Right forelimb (tissue), 1 donor: ENCODE data around the gene RBMS3.

Experiments
- DNase-seq: peaks from one replicate; pipeline ENCODE4 v3.0.0-alpha.2; 2018

Gene RBMS3

DNA sequence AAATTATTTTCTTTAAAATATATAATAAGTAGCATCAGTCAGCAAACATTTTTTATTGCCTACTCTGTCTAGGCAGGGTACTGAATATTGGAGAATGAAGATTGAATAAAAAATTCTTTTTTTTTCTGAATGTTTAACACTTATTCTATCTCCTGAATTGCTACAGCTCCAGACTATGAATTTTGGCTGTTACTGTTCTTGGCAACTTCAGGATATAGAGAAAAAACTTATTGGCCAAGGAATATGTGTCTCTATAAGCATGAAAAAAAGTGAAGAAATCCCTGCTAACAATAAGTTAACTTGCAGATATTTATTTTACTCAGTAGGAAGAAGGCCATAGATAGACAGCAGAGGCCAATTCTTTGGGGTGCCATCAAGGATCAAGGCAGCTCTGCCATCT, 309.6 kb downstream of the RBMS3 start:
- DNase-seq, result no peak

DNA sequence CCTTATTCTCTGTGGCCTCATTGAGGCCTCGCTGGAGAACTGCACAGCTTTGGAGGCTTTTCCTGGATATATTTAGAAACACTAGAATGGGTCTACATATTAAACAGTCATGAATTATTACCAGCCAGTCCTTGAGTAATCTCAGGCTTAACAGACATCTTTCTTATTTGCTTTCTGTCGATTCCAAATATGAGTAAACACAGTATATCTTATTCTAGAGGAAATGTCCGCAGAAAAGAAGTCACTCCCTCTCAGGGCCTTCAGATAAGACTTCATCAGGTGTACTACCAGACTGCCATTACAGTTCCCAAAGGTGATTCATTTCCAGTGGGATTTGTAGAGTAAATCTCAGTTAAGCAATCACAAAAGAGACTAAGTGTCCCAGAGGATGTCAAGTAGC, 310.7 kb downstream of the RBMS3 start:
- no peak for DNase-seq

DNA sequence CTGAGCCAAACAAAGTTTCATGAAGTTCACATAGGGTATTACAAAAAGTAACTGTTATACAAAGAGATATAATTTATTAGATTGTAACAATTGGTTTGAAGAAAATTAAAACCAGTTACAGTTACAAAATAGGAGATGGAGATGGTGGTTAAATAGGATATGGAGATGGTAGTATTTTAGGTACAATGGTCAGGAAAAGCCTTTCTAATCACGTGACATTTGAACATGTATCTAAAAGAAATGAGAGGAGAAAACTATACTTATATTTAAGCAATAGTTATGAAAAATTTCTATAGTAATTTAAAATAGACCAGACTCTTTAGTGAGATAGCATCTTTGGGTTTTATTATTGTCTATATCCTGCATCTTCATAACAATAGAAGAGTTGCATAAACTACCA, 312.9 kb downstream of the RBMS3 start:
- DNase-seq, result no peak

DNA sequence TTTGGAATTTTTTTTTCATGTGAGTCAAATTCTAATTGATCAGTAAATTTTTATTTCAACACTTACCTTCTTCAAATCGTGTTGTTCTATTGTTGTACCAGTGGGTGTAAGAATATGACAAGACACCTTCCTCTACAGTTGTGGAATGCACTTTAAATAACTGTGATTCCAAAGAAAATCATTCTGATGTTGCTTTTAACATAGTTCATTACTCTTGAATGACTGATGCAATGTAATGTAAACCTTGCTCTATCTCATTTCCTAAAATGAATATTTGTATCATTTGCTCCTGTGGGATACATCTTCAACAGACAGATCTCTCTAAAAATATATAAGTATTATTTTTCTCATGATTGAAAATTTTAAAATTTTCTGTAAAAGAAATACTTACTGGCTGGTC, 313.4 kb downstream of the RBMS3 start:
- DNase-seq, result no peak

DNA sequence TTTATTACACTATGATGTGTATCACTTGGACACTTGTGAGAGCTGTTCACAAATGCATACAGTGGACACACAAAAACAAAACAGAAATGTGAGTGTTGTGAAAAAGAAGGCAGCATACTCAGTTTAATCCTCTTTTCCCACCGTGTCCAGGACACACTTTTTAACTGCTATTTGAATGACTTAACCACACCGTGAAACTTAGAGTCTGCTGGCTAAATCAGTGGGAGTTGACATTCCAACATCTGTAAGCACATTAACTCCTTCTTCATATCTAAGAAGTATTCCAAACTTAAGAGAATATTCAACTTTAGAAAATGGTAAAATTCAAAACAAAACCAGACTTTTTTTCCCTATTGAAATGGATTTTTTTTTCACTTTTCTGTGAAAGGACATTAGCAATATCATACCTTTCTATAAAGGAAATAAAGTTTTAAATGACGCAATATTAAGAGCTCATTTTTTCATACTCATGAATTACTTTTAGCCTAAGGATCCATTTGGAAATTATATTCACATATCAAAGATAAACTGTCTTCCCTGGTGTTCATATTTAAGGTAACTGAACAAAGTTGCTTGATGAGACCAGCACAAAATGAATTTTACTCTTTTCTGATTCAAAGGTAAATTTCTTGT, 316.6 kb downstream of the RBMS3 start:
- no peak for DNase-seq

DNA sequence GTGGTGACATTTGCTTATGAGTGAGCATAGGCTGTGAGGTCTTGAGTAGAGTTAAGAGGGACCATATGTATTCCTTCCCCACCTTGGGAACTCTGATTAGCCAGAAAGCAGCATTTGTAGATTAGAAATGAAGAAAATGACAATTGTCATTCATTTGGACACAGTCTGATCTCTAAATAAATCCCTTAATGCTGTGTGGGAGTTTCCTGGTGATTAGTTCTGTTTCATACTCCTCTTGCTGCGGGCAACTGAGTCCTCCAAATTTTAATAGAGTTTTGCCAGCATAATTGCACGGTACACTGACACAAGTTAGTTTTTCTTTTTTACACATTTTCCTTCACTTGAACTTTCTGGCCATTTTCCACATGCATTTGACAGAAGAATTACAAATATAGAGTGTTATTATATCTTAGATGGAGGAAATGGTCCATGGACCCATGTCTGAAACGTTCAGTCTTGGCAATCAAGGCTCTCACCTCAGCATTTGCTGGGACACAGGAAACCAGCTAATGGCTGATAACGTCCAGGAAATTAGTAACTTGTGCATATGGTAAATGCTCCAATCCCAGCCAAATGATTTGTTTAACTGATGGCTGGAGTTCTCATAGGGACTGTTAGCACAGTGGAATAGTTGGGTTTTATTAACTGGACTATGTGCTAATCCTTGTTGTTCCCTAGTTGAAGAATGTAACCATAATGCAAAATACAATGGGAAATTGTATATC, 321.2 kb downstream of the RBMS3 start:
- no peak for DNase-seq

DNA sequence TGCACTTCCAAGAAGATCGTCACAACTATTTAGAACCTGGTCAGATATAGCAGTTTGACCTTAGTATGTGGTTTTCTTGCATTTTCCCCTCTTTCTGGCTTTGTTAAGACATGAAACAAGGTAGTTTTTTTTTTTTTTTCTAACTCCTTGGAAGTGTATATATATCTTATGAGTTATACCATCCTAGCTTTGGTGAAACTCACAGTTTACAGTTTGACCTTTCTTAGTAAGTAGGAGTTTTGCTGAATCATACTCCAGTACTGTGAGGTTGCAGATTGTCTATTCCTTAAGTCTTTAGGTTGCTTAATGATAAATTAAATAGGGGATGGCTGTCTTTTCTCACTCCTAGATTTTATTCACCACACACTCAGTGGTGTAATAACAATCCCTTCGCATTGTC, 325.0 kb downstream of the RBMS3 start:
- no peak for DNase-seq

DNA sequence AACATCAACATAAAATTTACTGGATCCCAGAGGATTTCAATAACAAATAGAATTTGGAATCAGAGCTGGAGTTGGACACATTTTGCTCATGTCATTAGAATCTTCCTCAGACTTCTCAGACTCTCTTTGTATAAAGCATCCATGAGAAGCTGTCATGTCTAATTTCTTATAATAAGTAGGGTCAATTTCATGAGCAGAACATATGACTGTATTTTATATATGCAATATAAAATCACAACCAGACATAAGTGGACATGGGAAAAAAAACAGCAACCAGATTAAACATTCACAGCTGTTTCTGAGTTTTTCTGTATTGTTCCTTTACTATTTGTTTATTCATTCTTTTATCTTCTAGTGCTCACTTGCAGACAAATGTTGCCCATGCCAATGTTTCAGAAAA, 325.5 kb downstream of the RBMS3 start:
- no peak for DNase-seq

DNA sequence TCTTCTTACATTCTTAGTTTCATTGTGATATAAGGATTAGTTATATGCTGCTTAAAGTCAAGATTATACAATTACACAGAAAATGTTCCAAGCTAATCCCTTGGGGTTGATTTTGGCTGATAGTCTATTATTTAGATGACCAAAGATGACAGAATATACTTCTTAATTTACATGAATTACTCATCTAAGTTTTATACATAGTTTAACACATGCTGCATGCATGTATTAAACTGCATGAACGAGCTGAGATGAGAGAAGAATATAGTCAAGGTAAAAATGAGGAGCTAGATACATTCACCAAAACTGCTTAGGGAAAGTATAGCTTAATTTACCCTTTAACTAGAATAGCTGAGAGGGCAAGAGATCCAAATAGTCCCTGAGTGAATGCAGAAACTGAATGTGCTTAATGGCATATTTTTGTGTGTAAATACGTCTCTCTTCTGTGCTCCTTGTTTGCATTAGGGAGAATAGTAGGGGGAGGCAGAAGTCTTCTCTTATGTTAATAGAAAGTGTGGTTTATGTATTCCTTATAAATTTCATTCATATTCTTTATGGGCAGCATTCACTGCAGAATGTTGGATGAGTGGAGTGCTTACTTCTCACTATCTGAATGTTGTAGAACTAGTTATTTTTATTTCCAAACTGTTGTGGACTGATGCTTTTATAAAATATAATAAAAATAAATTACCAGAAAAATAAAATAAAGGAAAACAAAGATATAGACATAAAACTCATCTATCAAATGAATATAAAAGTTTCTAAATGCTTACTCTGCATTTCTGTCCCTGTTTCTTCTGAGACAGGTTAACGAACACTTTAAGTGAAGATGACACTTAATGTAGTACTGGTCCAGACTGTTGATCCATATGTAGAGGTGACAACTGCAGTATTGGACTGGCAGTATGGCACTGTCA, 327.8 kb downstream of the RBMS3 start:
- DNase-seq, result no peak

DNA sequence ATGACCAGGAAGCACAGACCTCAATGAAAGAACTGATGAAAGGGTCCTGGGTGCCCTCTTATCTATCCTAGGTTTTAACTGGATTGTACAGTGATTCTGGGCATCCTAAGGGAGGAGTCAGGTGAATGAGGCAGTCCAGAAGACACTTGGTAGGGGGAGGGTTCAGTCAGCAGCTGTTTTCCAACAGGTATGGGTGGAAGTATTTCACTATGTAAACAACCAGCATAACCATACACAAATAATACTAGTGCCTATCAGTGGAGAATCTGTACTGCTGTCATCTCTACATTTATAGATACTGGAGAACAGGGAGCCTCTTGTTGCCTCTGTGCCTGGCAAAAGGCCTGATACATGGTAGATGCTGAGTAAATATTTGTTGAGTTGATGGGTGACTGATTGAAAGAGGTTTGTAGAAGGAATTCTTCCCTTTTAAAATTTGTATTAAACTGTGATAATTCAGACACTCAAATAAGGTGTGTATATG, 328.5 kb downstream of the RBMS3 start:
- DNase-seq, result no peak

DNA sequence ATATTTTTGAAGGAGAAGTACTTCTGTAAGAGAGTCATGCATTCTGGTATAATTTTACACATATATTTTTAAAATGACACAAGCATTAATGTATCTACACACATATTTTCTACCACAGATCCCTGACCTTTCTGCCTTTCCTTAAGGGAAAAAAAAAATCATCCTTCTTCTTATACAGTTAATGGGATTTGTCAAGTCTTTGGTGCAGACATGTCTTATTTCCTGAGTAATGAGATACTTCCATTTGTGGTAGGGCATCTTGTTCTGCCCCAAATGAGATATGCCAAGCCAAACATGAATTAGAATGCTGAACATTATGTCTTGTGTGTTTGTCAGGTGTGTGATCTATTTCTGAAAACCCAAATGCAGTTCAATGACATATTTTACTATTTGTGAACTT, 329.9 kb downstream of the RBMS3 start:
- DNase-seq, result no peak

DNA sequence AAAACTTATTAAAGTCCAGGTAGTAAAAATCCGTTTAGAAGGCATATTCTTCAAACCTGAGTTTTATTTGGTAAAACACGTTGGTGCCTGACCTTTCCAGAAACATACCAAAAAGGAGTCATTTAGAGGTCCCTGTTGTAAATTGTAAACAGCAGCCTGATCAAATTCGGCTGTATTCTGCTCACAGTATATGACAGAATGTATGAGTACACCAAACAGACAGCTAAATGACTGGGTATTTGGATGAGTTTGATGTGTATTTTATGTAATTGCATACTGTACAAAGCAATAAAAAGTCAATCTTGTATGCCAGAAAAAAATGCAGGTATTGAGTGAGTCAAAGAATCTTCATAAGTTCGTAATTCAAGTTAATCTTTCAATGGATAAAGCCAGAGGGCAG, 330.4 kb downstream of the RBMS3 start:
- no peak for DNase-seq

DNA sequence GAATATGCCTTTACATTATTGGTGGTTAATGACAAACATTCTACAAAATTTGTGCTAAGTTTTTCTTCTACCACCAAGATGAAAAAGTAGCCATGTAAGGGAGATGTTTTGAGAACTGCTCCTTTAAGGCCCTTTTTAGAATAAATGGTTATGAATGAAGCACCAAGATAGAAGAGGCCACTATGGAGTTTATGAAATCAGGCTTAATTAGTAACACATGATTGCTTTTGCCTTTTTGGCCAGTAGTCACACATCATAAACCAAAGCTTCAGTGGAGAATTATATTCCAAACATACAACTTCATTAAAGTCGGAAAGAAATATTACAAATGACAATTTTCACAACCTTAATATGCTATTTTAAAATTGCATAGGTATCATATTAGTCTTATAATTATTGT, 331.7 kb downstream of the RBMS3 start:
- DNase-seq, result no peak

DNA sequence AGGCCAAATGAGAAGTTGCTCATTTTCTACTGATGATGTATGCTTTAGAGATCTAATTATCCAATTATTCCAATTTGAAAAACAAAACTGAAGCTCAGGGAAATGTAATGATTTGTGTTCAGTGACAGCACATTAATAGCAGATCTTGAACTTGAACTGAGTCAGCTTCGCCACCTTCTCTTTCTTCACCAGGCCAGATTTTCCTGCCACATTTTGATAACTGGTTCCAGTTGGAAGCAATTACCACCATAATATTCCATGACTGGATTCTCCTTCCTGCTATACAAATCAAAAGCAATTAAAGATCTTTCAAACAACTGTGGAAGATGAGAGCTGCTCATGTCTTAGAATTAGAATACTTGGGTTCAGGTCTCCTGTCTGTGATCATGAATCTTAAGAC, 334.1 kb downstream of the RBMS3 start:
- DNase-seq, result no peak

DNA sequence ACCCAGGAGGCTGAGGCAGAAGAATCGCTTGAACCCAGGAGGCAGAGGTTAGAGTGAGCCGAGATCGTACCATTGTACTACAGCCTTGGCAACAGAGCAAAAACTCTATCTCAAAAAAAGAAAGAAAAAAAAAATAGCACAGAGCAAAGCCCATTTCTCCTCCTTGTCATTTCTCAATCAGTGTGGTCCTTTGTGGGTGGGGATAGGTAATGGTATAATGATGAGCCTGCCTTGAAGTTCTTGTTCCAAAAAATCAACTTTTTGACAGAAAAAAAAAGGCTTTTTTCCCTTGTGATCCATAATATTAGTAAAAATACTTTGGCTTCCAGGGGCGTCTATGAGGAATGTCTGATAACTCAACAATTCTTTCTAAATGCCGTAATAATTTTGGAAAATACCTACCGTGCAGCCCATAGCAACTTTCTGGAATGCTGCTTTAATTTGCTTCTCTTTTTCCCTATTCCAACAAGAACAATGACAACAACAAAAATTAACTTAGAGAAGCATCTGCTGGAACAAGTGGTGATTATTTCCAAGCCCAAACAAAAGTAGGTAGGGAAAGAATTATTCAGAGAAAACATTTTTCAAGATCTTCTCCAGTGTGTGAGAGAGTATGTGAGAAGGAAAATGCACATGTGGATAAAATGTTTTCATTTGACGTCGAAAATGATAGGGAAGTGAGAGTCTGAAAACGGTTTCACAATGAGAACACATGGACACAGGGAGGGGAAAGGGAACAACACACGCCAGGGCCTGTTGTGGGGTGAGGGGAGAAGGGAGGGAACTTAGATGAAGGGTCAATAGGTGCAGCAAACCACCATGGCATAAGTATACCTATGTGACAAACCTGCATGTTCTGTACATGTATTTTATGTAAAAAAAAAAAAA, 337.8 kb downstream of the RBMS3 start:
- DNase-seq, result no peak

DNA sequence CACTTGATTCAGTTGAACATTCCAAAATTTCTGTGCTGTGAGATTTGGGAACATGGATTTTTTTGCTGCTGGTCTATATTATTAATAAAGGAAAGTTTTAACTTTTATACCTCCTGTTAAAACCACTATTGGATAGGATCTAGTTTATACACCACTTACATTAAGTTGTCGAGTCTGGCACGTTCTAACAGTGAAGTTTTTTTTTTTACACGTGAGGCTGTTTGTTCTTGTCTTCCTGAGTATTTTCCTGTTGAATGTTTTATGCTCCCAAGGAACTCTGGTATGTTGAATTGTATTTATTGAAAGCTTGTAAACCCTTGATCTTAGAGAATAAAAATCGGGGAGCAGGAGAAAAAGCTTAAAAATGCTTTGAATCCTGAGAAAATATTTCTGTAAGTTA, 338.8 kb downstream of the RBMS3 start:
- DNase-seq, result no peak

DNA sequence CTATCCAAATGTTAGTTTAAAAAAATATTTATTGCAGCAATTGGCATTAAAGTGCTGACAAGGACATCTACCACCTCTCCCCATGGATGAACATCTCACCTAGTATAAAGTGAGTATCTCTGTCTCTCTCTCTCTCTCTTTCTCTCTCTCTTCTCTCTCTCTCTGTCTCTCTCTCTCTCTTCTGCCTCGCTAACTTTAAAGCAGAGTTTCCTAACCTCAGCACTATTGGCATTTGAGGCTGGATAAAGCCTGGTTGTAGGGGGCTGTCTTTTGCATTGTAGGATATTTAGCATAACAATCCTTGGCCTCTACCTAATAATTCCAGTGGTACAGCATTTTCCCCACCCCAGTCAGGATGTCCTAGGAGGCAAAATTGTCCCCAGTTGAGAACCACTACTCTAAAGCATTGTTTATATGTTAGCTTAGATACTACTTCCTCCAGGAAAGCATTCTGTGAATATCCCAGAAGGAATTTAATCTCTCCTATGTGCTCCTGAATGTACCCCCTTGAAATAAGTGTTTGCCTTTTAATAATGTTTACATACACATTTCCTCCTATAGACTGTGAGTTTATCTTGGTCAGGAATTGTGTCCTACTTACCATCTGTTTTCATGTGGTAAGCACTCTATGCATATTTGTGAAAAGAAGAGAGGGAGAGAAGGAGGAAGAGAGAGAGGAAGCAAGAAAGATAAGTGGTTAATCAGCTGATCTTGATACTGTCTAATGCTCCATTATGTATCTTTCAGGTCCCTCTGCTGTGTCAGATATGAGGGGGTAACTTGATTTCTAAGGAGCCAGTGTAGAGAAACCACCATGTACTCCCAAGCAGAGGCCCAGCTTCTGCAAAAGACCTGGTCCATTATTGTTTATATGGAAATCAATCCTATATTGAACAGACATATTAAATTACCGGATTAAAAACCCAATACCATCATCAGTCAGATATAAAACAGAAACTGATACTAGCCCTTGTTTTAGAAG, 346.6 kb downstream of the RBMS3 start:
- no peak for DNase-seq

DNA sequence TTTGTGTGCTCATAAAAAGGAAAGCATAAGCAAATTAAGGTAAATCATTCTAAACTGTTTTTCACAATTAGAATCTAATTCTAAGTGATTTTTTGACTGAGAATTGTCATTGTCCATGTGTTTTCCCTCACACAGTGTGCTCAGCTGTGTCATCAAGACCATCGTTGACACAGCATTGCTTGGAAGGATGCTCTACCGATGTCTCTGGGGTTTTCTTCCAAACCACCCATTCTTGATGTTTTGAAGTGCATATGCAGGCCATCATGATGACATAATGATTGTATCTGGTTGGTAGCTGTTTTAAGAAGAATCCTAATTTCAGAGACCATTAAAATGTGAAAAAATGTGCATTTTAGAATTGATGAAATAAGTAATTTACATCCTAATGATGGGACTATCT, 347.9 kb downstream of the RBMS3 start:
- DNase-seq, result no peak

DNA sequence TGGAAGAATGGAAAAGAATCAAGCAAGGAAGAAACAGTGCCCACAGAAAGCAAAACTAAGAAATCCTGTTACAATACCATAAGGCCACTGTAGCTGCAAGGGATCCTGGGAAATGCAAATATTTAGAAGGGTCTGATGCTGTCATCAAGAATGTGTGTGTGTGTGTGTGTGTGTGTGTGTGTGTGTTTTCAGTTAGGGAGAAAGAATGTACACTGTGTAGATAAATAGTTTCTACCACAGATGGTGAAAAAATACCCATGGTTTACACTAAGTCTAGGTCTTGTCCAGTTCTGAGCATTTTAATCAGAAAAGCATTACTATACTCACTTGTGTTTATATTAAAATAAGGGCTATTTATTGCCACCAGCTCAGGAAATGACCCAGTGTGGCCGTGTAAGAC, 355.0 kb downstream of the RBMS3 start:
- no peak for DNase-seq

DNA sequence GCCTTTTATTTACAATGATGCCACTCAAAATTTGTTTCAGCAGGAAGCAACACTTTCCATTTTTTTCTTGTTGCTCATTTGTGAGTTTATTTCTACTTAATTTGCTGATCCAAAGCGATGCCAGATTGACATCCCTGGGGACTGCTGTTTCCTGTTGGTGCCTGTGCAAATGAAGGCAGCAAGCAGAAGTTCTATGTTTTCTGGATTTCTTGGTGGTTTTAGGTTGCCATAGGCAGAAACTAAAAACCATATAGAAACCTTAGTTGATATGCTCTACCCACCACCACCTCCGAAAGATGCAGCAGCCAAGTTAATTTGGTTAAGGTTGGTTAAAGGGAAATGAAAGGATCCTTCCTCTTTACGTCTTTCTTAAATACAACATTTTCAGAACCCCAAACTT, 356.2 kb downstream of the RBMS3 start:
- DNase-seq, result no peak

DNA sequence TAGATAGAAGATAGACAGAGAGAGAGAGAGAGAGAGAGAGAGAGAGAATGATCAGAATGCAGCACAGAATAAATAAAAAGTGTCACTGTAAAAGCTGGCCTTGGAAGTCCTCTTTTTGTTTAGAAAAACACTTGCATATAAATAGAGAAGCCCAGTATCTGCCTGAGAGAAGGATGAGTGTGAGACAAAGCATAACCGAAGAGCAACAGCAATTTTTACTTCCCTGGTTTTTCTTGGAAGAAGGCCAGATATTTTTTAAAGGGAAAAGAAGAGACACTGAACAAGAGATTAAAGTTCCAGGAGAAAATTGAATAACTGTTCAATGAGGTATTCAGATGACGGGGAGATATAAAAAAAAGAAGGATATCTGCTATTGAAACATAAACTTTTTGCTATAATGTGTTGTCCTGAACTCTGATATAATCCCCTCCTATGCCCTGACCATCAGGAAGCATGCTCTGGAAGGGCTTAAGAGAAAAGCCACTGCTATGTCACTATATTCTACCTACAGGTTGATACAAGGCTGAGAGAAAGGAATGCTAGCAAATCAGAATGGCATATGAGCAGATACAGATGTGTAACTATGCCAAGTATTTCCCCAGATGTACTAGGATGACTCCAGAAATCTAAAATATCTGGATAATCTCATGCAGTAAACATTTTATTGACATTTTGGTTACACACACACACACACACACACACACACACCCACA, 358.9 kb downstream of the RBMS3 start:
- DNase-seq, result no peak
